Measurements from ENCODE around the gene EIPR1.

GRCh38 chr2:3298191-3298590, 79.4 kb downstream of the EIPR1 start:
- TF ChIP-seq EZH2 (IDR thresholded peaks at IDR 0.05; ENCODE audit: insufficient read depth, low read length), result no peak
- TF ChIP-seq CTCF (IDR thresholded peaks at IDR 0.05; ENCODE audit: insufficient read depth, low read depth, low read length), result no peak
